Measurements from ENCODE around the gene GABBR2. TPM values are rescaled to one million over a fixed set of nuclear protein-coding genes. Genes with fewer than 3 reads are reported as not detected.

The GABBR2 gene
- total and polyA plus RNA-seq, 2 of the 8 experiments (the other 6 are each of a cell fraction or from before 2014, with no cell fraction given) = 0.50 to 1.2 TPM

- TF ChIP-seq, protein P1, sequence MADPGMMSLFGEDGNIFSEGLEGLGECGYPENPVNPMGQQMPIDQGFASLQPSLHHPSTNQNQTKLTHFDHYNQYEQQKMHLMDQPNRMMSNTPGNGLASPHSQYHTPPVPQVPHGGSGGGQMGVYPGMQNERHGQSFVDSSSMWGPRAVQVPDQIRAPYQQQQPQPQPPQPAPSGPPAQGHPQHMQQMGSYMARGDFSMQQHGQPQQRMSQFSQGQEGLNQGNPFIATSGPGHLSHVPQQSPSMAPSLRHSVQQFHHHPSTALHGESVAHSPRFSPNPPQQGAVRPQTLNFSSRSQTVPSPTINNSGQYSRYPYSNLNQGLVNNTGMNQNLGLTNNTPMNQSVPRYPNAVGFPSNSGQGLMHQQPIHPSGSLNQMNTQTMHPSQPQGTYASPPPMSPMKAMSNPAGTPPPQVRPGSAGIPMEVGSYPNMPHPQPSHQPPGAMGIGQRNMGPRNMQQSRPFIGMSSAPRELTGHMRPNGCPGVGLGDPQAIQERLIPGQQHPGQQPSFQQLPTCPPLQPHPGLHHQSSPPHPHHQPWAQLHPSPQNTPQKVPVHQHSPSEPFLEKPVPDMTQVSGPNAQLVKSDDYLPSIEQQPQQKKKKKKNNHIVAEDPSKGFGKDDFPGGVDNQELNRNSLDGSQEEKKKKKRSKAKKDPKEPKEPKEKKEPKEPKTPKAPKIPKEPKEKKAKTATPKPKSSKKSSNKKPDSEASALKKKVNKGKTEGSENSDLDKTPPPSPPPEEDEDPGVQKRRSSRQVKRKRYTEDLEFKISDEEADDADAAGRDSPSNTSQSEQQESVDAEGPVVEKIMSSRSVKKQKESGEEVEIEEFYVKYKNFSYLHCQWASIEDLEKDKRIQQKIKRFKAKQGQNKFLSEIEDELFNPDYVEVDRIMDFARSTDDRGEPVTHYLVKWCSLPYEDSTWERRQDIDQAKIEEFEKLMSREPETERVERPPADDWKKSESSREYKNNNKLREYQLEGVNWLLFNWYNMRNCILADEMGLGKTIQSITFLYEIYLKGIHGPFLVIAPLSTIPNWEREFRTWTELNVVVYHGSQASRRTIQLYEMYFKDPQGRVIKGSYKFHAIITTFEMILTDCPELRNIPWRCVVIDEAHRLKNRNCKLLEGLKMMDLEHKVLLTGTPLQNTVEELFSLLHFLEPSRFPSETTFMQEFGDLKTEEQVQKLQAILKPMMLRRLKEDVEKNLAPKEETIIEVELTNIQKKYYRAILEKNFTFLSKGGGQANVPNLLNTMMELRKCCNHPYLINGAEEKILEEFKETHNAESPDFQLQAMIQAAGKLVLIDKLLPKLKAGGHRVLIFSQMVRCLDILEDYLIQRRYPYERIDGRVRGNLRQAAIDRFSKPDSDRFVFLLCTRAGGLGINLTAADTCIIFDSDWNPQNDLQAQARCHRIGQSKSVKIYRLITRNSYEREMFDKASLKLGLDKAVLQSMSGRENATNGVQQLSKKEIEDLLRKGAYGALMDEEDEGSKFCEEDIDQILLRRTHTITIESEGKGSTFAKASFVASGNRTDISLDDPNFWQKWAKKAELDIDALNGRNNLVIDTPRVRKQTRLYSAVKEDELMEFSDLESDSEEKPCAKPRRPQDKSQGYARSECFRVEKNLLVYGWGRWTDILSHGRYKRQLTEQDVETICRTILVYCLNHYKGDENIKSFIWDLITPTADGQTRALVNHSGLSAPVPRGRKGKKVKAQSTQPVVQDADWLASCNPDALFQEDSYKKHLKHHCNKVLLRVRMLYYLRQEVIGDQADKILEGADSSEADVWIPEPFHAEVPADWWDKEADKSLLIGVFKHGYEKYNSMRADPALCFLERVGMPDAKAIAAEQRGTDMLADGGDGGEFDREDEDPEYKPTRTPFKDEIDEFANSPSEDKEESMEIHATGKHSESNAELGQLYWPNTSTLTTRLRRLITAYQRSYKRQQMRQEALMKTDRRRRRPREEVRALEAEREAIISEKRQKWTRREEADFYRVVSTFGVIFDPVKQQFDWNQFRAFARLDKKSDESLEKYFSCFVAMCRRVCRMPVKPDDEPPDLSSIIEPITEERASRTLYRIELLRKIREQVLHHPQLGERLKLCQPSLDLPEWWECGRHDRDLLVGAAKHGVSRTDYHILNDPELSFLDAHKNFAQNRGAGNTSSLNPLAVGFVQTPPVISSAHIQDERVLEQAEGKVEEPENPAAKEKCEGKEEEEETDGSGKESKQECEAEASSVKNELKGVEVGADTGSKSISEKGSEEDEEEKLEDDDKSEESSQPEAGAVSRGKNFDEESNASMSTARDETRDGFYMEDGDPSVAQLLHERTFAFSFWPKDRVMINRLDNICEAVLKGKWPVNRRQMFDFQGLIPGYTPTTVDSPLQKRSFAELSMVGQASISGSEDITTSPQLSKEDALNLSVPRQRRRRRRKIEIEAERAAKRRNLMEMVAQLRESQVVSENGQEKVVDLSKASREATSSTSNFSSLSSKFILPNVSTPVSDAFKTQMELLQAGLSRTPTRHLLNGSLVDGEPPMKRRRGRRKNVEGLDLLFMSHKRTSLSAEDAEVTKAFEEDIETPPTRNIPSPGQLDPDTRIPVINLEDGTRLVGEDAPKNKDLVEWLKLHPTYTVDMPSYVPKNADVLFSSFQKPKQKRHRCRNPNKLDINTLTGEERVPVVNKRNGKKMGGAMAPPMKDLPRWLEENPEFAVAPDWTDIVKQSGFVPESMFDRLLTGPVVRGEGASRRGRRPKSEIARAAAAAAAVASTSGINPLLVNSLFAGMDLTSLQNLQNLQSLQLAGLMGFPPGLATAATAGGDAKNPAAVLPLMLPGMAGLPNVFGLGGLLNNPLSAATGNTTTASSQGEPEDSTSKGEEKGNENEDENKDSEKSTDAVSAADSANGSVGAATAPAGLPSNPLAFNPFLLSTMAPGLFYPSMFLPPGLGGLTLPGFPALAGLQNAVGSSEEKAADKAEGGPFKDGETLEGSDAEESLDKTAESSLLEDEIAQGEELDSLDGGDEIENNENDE (IDR thresholded peaks at IDR 0.05; ENCODE audit: insufficient replicate concordance, low read length) = no peak
- no peak for TF ChIP-seq POU5F1 (IDR thresholded peaks at IDR 0.05; ENCODE audit: low read depth, low read length)
- no peak for TF ChIP-seq CEBPB (IDR thresholded peaks at IDR 0.05; ENCODE audit: low read depth, low read length)
- no peak for TF ChIP-seq SP1 (IDR thresholded peaks at IDR 0.05; ENCODE audit: low read depth, low read length)
- TF ChIP-seq JUND (IDR thresholded peaks at IDR 0.05; ENCODE audit: low read length) = no peak
- no peak for TF ChIP-seq ATF3 (IDR thresholded peaks at IDR 0.05; ENCODE audit: insufficient read depth, low read depth, low read length)
- no peak for TF ChIP-seq CHD1 (IDR thresholded peaks at IDR 0.05; ENCODE audit: low read depth, low read length)
- TF ChIP-seq, protein P2, sequence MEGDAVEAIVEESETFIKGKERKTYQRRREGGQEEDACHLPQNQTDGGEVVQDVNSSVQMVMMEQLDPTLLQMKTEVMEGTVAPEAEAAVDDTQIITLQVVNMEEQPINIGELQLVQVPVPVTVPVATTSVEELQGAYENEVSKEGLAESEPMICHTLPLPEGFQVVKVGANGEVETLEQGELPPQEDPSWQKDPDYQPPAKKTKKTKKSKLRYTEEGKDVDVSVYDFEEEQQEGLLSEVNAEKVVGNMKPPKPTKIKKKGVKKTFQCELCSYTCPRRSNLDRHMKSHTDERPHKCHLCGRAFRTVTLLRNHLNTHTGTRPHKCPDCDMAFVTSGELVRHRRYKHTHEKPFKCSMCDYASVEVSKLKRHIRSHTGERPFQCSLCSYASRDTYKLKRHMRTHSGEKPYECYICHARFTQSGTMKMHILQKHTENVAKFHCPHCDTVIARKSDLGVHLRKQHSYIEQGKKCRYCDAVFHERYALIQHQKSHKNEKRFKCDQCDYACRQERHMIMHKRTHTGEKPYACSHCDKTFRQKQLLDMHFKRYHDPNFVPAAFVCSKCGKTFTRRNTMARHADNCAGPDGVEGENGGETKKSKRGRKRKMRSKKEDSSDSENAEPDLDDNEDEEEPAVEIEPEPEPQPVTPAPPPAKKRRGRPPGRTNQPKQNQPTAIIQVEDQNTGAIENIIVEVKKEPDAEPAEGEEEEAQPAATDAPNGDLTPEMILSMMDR (IDR thresholded peaks at IDR 0.05; ENCODE audit: control extremely low read depth in 1 of 3, insufficient read depth in 1 of 3, low read depth in 1 of 3, low read length in 3 of 3) = no peak
- TF ChIP-seq RFX5 (IDR thresholded peaks at IDR 0.05; ENCODE audit: borderline replicate concordance, low read depth, low read length) = no peak
- TF ChIP-seq ASH2L (IDR thresholded peaks at IDR 0.05; ENCODE audit: low read length) = no peak
Observed at GRCh38 chr9:98607787-98608186, 100.9 kb downstream of the GABBR2 start (continued).

Data from H1 (cell line).